Astrocyte of the spinal cord (primary cell): ENCODE measurements around the gene STX10.
"Not testable (repeated sequence)": the region's sequence is repeated elsewhere in the genome, so short reads cannot be mapped to it uniquely, and the experiment has no call there.

Source experiments
- DNase-seq: peaks from one replicate; pipeline ENCODE4 v3.0.0; 2011; ENCODE audit warnings: low read depth, low spot score
- H3K4me3 ChIP-seq: 2 replicates; pipeline ENCODE4 v1.5.1; 2011; ENCODE audit warnings: low read depth, mild to moderate bottlenecking, low read length, moderate library complexity
- CTCF ChIP-seq: IDR thresholded peaks from 2 replicates; pipeline ENCODE4 v1.5.1; 2012; ENCODE audit warnings: low read depth, mild to moderate bottlenecking, low read length, inconsistent platforms
- in situ Hi-C: cut with HindIII; loops from 2 replicates; pipeline ENCODE4 v1.10.0; 2017; ENCODE audit warnings: low sequenced_read_pairs

Gene STX10

DNA sequence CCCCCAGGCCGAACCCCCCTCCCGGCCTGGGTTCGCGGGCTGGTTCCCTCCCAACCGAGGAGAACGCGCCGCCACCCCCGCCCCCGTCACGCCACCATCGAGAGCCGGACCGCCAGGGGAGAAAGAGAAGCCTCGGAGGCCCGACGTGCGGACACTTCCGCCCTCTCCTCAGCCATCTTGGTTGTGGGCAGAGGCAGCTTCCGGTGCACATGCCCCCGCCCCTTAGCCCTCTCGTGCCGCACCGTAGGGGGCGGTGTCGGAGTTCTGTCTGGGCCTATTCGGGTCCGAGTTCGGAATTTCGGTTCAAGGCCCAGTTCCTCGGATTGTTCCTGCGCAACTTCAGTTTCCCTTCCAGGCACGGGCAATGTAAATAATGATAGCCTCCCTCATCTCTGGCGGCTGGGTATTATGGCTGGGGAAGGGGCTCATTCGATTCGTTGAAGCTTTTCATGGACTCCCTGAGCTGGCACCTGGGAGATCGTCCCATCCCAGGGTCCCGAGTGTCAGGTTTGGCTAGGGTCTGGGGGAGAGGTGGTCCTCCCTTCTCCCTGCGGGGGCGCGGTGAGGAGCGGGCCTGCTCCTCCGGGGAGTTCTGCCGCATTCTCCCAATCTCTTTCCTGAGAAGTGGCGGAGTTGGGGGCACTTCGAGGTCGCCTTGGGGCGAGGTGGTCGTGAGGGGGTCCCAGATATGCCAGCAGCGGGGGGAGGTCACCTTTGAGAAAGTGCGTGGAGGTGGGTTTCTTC is at the start of gene STX10, which contains the start of gene IER2:
Gene STX10, minus strand, starts transcription at position 189 of the 744 bp plus-strand sequence. CDS start 202 bp downstream, outside the sequence.
Gene IER2, plus strand, starts transcription at position 225 of the 744 bp plus-strand sequence. CDS start 2,776 bp downstream, outside the sequence.
- peak within 1 kb of the TSS; percentile 87 for H3K4me3 ChIP-seq
- peak; percentile 57 for TF ChIP-seq CTCF
- peak; percentile 94 for DNase-seq
- in situ Hi-C loops: no loop called here

GRCh38 chr19:13198634-13199033 is 48.5 kb upstream of the STX10 start:
- H3K4me3 ChIP-seq: no peak overlapping the region
- in situ Hi-C loops: no loop called here
- DNase-seq: no peak
- no peak for TF ChIP-seq CTCF

- TF ChIP-seq CTCF: no peak
Measured at GRCh38 chr19:13195678-13196077, 45.5 kb upstream of the STX10 start.

GRCh38 chr19:13190781-13191540 is 40.8 kb upstream of the STX10 start:
- DNase-seq: no peak
- in situ Hi-C loops: no loop called here
- no peak for TF ChIP-seq CTCF
- no peak overlapping the region for H3K4me3 ChIP-seq

More at GRCh38 chr19:13195678-13196077, 45.5 kb upstream of the STX10 start:
- no peak for DNase-seq
- in situ Hi-C loops: no loop called here
- H3K4me3 ChIP-seq: no peak overlapping the region

GRCh38 chr19:13189600-13189999 is 39.4 kb upstream of the STX10 start:
- no peak for DNase-seq
- no peak overlapping the region for H3K4me3 ChIP-seq
- no peak for TF ChIP-seq CTCF
- in situ Hi-C loops: no loop called here

GRCh38 chr19:13187419-13187818 is 37.2 kb upstream of the STX10 start:
- no peak for TF ChIP-seq CTCF
- in situ Hi-C loops: no loop called here
- DNase-seq: no peak
- H3K4me3 ChIP-seq: no peak overlapping the region

- DNase-seq, H3K4me3 ChIP-seq, in situ Hi-C loops: not testable (repeated sequence)
Measured at GRCh38 chr19:13186688-13187087, 36.5 kb upstream of the STX10 start.

- in situ Hi-C loops, DNase-seq, H3K4me3 ChIP-seq: not testable (repeated sequence)
Measured at GRCh38 chr19:13185763-13186657, 35.8 kb upstream of the STX10 start.

DNA sequence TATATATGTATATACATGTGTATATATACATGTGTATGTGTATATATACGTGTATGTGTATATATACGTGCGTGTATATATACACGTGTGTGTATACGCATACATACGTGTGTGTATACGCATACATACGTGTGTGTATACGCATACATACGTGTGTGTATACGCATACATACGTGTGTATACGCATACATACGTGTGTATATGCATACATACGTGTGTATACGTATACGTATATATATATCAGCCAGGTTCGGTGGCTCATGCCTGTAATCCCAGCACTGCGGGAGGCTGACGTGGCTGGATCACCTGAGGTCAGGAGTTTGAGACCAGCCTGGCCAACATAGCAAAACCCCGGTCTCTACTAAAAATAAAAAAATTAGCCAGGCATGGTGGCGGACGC is 34.8 kb upstream of the STX10 start:
- in situ Hi-C loops, H3K4me3 ChIP-seq, DNase-seq: not testable (repeated sequence)
